Measurements from ENCODE around the gene KPRP. TPM values are rescaled to one million over a fixed set of nuclear protein-coding genes. Genes with fewer than 3 reads are reported as not detected.

Gene KPRP
- polyA plus RNA-seq, 1 experiment = not detected

- H3K4me3 ChIP-seq (ENCODE audit: low read depth, low read length) = no peak overlapping the region
- ChIA-PET POLR2A (no interaction called here), CTCF (no interaction called here)
- no peak for TF ChIP-seq CTCF (IDR thresholded peaks at IDR 0.05; ENCODE audit: insufficient read depth, low read depth, low read length)
- H3K36me3 ChIP-seq (ENCODE audit: control insufficient read depth, insufficient read depth, low read length) = no peaks in the 10 kb centered on the region
- no peak for DNase-seq (ENCODE audit: low read depth)
- no peaks in the 10 kb centered on the region for H3K27me3 ChIP-seq (ENCODE audit: control insufficient read depth, insufficient read depth, low read length)
Measured at GRCh38 chr1:152770411-152770810, 12.6 kb downstream of the KPRP start.

DNA sequence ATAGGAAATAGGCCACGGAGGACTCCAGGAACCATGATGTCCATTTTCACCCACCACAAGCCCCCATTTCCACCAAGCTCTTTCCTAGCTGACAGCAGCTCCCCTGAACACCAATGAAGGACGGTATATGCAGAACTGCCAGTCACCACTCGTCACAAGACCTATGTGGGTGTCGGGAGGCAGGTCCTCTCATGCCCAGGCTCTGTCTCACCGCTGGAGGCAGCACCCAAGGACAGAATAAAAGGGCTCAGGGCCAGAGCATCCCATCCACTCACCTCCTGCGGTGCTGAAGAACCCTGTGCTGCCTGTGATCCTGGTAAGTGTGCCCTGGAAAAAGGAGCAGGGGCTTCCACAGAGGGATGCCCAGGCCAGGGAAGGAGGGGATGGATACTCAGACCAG, 17.1 kb downstream of the KPRP start, which contains the start of gene LCE1F:
Gene LCE1F (plus strand): TSS at position 266 of the 400 bp plus-strand sequence. CDS start 1,232 bp downstream, outside the sequence.
- H3K27me3 ChIP-seq (ENCODE audit: control insufficient read depth, insufficient read depth, low read length) = no peaks in the 10 kb centered on the region
- no peaks in the 10 kb centered on the region for H3K36me3 ChIP-seq (ENCODE audit: control insufficient read depth, insufficient read depth, low read length)
- POLR2A ChIA-PET = no interaction called here
- CTCF ChIA-PET = no interaction called here
- DNase-seq (ENCODE audit: low read depth) = no peak
- H3K4me3 ChIP-seq (ENCODE audit: low read depth, low read length) = no peak within 1 kb of the TSS
- TF ChIP-seq CTCF (IDR thresholded peaks at IDR 0.05; ENCODE audit: insufficient read depth, low read depth, low read length) = no peak

DNA sequence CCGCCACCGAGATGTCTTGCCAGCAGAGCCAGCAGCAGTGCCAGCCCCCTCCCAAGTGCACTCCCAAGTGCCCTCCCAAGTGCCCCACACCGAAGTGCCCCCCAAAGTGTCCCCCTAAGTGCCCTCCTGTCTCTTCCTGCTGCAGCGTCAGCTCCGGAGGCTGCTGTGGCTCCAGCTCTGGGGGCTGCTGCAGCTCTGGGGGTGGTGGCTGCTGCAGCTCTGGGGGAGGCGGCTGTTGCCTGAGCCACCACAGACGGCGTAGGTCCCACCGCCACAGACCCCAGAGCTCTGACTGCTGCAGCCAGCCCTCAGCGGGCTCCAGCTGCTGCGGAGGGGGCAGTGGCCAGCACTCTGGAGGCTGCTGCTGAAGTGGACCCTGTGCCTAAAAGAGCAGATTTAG, 18.5 kb downstream of the KPRP start:
- H3K36me3 ChIP-seq (ENCODE audit: control insufficient read depth, insufficient read depth, low read length) = no peaks in the 10 kb centered on the region
- DNase-seq (ENCODE audit: low read depth) = no peak
- no peak for TF ChIP-seq CTCF (IDR thresholded peaks at IDR 0.05; ENCODE audit: insufficient read depth, low read depth, low read length)
- ChIA-PET CTCF (no interaction called here), POLR2A (no interaction called here)
- H3K27me3 ChIP-seq (ENCODE audit: control insufficient read depth, insufficient read depth, low read length) = no peaks in the 10 kb centered on the region
- no peak overlapping the region for H3K4me3 ChIP-seq (ENCODE audit: low read depth, low read length)

DNA sequence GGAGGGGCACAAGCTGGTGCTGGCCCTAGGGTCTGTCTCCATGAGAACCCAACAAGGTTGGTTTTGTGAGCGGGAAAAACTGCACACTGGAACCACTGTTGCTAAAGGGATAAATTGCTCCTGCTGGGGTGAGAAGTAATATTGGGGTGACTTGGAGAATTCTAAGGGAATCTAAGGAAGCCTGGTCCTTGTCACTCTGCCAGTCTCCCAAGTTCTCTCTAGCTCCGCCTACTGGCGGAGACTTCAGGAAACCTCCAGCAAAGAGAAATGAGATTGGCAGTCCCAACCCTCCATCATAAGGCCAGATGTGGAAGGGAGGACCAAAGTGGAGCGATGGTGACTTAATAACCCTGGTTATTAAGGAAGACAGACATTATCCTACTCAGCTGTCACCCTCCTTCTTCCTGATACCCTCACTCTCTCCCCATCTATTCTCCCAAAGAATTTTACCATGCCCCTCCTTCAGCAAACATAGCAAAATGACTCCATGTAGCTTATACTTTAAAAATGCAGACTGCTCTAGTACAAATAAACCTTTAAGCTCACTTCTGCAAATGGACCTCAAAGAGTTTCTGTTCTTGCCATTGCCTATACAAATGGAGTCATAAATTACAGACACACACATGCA, 19.8 kb downstream of the KPRP start:
- Histone ChIP-seq H3K4me3 (ENCODE audit: low read depth, low read length) (no peak overlapping the region), H3K27me3 (ENCODE audit: control insufficient read depth, insufficient read depth, low read length) (no peaks in the 10 kb centered on the region), H3K36me3 (ENCODE audit: control insufficient read depth, insufficient read depth, low read length) (no peaks in the 10 kb centered on the region)
- no peak for DNase-seq (ENCODE audit: low read depth)
- ChIA-PET CTCF (interaction anchor here (1.0 to 1.6 kb wide), 2 partner anchors 25 to 126 kb away, joined by 3 read pairs; no protein-coding TSS in a partner anchor), POLR2A (no interaction called here)
- peak; percentile 37; the same call in 1 of the 2 replicates for TF ChIP-seq CTCF (IDR thresholded peaks at IDR 0.05; ENCODE audit: insufficient read depth, low read depth, low read length)

GRCh38 chr1:152783095-152783494, 25.3 kb downstream of the KPRP start:
- ChIA-PET POLR2A (no interaction called here), CTCF (no interaction called here)
- Histone ChIP-seq H3K36me3 (ENCODE audit: control insufficient read depth, insufficient read depth, low read length) (no peaks in the 10 kb centered on the region), H3K4me3 (ENCODE audit: low read depth, low read length) (no peak overlapping the region), H3K27me3 (ENCODE audit: control insufficient read depth, insufficient read depth, low read length) (no peaks in the 10 kb centered on the region)
- no peak for TF ChIP-seq CTCF (IDR thresholded peaks at IDR 0.05; ENCODE audit: insufficient read depth, low read depth, low read length)
- no peak for DNase-seq (ENCODE audit: low read depth)
